GM23338 (cell line): Measurements from ENCODE around the gene MOCOS. TPM values are rescaled to one million over a fixed set of nuclear protein-coding genes. Genes with fewer than 3 reads are reported as not detected.

Source experiments
- ATAC-seq: fragments of 200-7000 bp; cut with Tn5 transposase; 3 replicates; pipeline ENCODE4 v1.9.1; 2020
- DNase-seq: peaks from one replicate; pipeline ENCODE4 v3.0.0-alpha.2; 2015; ENCODE audit warnings: low spot score
- H2AFZ ChIP-seq: fragments of 200-600 bp; sonication (generic); 2 replicates; pipeline ENCODE4 v1.8.0; 2016; ENCODE audit warnings: antibody characterized with exemption, mild to moderate bottlenecking, moderate library complexity
- H3F3A ChIP-seq: fragments of 200-600 bp; sonication (generic); replicated peaks from 2 replicates; pipeline ENCODE4 v1.8.0; 2017; ENCODE audit warnings: antibody characterized with exemption, mixed run types, low read depth
- H3K27ac ChIP-seq: fragments of 200-600 bp; sonication (generic); 2 replicates; pipeline ENCODE4 v1.6.1; 2016; ENCODE audit warnings: low read depth
- H3K27me3 ChIP-seq: fragments of 200-600 bp; sonication (generic); 2 replicates; pipeline ENCODE4 v1.8.0; 2016; ENCODE audit warnings: mild to moderate bottlenecking, mixed run types, moderate library complexity; ENCODE audit not compliant: insufficient read depth
- H3K36me3 ChIP-seq: fragments of 200-600 bp; sonication (generic); 2 replicates; pipeline ENCODE4 v1.8.0; 2016; ENCODE audit warnings: mild to moderate bottlenecking; ENCODE audit not compliant: insufficient read depth
- H3K4me1 ChIP-seq: fragments of 200-600 bp; sonication (generic); 2 replicates; pipeline ENCODE4 v1.8.0; 2016; ENCODE audit warnings: mild to moderate bottlenecking, moderate library complexity; ENCODE audit not compliant: insufficient read depth
- H3K4me2 ChIP-seq: fragments of 200-600 bp; sonication (generic); 2 replicates; pipeline ENCODE4 v1.7.1; 2017; ENCODE audit warnings: mixed run types
- H3K4me3 ChIP-seq: fragments of 200-600 bp; sonication (generic); 2 replicates; pipeline ENCODE4 v1.6.1; 2016; ENCODE audit warnings: mixed run types
- H3K79me2 ChIP-seq: fragments of 200-600 bp; sonication (generic); replicated peaks from 2 replicates; pipeline ENCODE4 v1.8.0; 2017; ENCODE audit warnings: mild to moderate bottlenecking; ENCODE audit not compliant: insufficient read depth
- H3K9me2 ChIP-seq: fragments of 200-600 bp; sonication (generic); 2 replicates; pipeline ENCODE4 v1.8.0; 2017; ENCODE audit not compliant: insufficient read depth
- H4K20me1 ChIP-seq: fragments of 200-600 bp; sonication (generic); replicated peaks from 2 replicates; pipeline ENCODE4 v1.8.0; 2017; ENCODE audit warnings: mild to moderate bottlenecking; ENCODE audit not compliant: insufficient read depth
- H3K27ac Mint-ChIP-seq: 2 replicates; pipeline ENCODE4 v1.8.0; 2020; ENCODE audit warnings: inconsistent platforms, mild to moderate bottlenecking, moderate library complexity, mixed read lengths
- H3K27me3 Mint-ChIP-seq: 3 replicates; pipeline ENCODE4 v1.8.0; 2022; ENCODE audit warnings: low read depth, mild to moderate bottlenecking, moderate library complexity, mixed read lengths, inconsistent platforms; ENCODE audit not compliant: insufficient read depth, poor library complexity
- H3K36me3 Mint-ChIP-seq: 3 replicates; pipeline ENCODE4 v1.8.0; 2021; ENCODE audit warnings: low read depth, mild to moderate bottlenecking, inconsistent platforms, moderate library complexity, mixed read lengths
- H3K4me1 Mint-ChIP-seq: 3 replicates; pipeline ENCODE4 v1.8.0; 2020; ENCODE audit warnings: mild to moderate bottlenecking, inconsistent platforms, mixed read lengths
- H3K4me3 Mint-ChIP-seq: 3 replicates; pipeline ENCODE4 v1.8.0; 2021; ENCODE audit warnings: moderate library complexity, mild to moderate bottlenecking, inconsistent platforms, mixed read lengths
- H3K9me3 Mint-ChIP-seq: 3 replicates; pipeline ENCODE4 v1.8.0; 2020; ENCODE audit warnings: moderate library complexity, mild to moderate bottlenecking, inconsistent platforms, mixed read lengths
- CREB1 ChIP-seq: fragments of 250-450 bp; sonication (Bioruptor Pico); IDR thresholded peaks from 2 replicates; pipeline ENCODE4 v1.5.0; 2020; ENCODE audit warnings: low read depth, mild to moderate bottlenecking, moderate library complexity
- CTCF ChIP-seq, 2 experiments: fragments of 200-600 bp in 1 of 2; sonication (generic) in 1 of 2; conservative IDR thresholded peaks; 2 replicates each; pipeline versions ENCODE4 v1.5.1 to v1.6.1; 2016 to 2017; ENCODE audit warnings: antibody characterized with exemption in 2 of 2, low read depth in 2 of 2, mild to moderate bottlenecking in 2 of 2, moderate library complexity in 1 of 2
- ETS1 ChIP-seq: IDR thresholded peaks from 2 replicates; pipeline ENCODE4 v1.6.1; 2016; ENCODE audit warnings: antibody characterized with exemption
- polyA plus RNA-seq: library from polyadenylated mRNA; unstranded; fragments of >200 nt; fragmentation: Nextera tagmentation; extraction: Ambion mirVana; gene quantifications from 2 replicates; pipeline ENCODE4 v1.2.1, GENCODE V29; 2016
- total RNA-seq: library from RNA; depleted of rRNA; stranded (reverse); fragments of >200 nt; shearing (Covaris generic); gene quantifications from 2 replicates; pipeline ENCODE4 v1.2.3, GENCODE V29; 2014
- TF ChIP-seq, protein P1 (sequence below): fragments of 250-450 bp; sonication (Bioruptor Pico); IDR thresholded peaks from 2 replicates; pipeline ENCODE4 v1.5.0; 2020; ENCODE audit warnings: mild to moderate bottlenecking, moderate library complexity
- TF ChIP-seq, protein P2 (sequence below): IDR thresholded peaks from one replicate; pipeline ENCODE4 v1.6.1; 2018; ENCODE audit warnings: antibody characterized with exemption; ENCODE audit not compliant: unreplicated experiment

Gene MOCOS
- total and polyA plus RNA-seq, 2 experiments from 2014 or later: 3.9 to 7.2 TPM

DNA sequence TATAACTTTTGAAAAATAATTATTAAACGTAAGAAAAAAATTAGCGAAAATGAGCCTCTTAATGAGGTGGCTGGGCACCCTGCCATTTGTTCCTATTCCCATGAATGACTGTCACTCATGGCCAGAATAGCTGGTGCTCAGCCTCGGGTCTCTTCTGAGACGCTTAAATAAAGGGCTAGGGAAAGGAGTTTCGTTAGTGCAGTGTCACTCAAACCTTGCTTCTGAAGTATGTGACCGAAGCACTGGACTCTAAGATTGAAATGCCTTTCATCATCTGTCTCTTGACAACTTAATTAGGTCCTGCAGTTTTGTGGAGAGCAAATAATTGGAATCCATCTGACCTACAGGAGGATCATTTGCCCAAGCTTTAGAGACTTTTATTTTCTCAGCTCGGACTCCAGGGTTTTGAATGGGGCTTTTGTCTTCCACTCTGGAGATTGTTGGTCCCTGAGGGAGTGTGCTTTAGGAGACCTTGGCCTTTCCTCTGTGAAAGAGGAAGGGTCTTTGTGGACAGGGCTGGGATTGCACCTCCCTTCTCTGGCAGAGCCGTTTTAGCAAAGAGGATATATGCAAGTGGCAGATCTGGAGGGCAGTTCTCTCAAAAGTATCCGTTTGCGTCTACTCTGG lies 67.9 kb downstream of the MOCOS start (continued):
- TF ChIP-seq, protein P1, sequence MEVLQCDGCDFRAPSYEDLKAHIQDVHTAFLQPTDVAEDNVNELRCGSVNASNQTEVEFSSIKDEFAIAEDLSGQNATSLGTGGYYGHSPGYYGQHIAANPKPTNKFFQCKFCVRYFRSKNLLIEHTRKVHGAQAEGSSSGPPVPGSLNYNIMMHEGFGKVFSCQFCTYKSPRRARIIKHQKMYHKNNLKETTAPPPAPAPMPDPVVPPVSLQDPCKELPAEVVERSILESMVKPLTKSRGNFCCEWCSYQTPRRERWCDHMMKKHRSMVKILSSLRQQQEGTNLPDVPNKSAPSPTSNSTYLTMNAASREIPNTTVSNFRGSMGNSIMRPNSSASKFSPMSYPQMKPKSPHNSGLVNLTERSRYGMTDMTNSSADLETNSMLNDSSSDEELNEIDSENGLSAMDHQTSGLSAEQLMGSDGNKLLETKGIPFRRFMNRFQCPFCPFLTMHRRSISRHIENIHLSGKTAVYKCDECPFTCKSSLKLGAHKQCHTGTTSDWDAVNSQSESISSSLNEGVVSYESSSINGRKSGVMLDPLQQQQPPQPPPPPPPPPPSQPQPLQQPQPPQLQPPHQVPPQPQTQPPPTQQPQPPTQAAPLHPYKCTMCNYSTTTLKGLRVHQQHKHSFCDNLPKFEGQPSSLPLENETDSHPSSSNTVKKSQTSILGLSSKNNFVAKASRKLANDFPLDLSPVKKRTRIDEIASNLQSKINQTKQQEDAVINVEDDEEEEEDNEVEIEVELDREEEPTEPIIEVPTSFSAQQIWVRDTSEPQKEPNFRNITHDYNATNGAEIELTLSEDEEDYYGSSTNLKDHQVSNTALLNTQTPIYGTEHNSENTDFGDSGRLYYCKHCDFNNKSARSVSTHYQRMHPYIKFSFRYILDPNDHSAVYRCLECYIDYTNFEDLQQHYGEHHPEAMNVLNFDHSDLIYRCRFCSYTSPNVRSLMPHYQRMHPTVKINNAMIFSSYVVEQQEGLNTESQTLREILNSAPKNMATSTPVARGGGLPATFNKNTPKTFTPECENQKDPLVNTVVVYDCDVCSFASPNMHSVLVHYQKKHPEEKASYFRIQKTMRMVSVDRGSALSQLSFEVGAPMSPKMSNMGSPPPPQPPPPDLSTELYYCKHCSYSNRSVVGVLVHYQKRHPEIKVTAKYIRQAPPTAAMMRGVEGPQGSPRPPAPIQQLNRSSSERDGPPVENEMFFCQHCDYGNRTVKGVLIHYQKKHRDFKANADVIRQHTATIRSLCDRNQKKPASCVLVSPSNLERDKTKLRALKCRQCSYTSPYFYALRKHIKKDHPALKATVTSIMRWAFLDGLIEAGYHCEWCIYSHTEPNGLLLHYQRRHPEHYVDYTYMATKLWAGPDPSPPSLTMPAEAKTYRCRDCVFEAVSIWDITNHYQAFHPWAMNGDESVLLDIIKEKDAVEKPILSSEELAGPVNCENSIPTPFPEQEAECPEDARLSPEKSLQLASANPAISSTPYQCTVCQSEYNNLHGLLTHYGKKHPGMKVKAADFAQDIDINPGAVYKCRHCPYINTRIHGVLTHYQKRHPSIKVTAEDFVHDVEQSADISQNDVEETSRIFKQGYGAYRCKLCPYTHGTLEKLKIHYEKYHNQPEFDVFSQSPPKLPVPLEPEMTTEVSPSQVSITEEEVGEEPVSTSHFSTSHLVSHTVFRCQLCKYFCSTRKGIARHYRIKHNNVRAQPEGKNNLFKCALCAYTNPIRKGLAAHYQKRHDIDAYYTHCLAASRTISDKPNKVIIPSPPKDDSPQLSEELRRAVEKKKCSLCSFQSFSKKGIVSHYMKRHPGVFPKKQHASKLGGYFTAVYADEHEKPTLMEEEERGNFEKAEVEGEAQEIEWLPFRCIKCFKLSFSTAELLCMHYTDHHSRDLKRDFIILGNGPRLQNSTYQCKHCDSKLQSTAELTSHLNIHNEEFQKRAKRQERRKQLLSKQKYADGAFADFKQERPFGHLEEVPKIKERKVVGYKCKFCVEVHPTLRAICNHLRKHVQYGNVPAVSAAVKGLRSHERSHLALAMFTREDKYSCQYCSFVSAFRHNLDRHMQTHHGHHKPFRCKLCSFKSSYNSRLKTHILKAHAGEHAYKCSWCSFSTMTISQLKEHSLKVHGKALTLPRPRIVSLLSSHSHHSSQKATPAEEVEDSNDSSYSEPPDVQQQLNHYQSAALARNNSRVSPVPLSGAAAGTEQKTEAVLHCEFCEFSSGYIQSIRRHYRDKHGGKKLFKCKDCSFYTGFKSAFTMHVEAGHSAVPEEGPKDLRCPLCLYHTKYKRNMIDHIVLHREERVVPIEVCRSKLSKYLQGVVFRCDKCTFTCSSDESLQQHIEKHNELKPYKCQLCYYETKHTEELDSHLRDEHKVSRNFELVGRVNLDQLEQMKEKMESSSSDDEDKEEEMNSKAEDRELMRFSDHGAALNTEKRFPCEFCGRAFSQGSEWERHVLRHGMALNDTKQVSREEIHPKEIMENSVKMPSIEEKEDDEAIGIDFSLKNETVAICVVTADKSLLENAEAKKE: no peak
- no peak for TF ChIP-seq ETS1
- TF ChIP-seq CREB1 (CRISPR knock-in tag): no peak
- TF ChIP-seq CTCF (conservative IDR thresholded peaks at IDR 0.05; ENCODE audit: low read depth in 2 of 2): no peak

GRCh38 chr18:36256094-36256493 lies 68.8 kb downstream of the MOCOS start:
- H3K27ac Mint-ChIP-seq: no peak overlapping the region
- H3K36me3 Mint-ChIP-seq: peaks cover 13% of the 10 kb centered on the region
- Histone ChIP-seq H2AFZ (no peak overlapping the region), H3F3A (no peaks in the 10 kb centered on the region), H3K4me1 (no peaks in the 10 kb centered on the region), H3K4me2 (no peak overlapping the region), H3K4me3 (no peak overlapping the region), H3K27ac (no peak overlapping the region), H3K79me2 (no peaks in the 10 kb centered on the region), H3K27me3 (no peaks in the 10 kb centered on the region), H3K36me3 (no peaks in the 10 kb centered on the region), H3K9me2 (no peaks in the 10 kb centered on the region), H4K20me1 (0 out of 2 replicates have a peak, but pooled peaks cover 3% of the 10 kb centered on the region)
- H3K4me3 Mint-ChIP-seq: no peak overlapping the region
- H3K27me3 Mint-ChIP-seq: peaks cover 5% of the 10 kb centered on the region
- no peak for DNase-seq
- TF ChIP-seq, protein P2, sequence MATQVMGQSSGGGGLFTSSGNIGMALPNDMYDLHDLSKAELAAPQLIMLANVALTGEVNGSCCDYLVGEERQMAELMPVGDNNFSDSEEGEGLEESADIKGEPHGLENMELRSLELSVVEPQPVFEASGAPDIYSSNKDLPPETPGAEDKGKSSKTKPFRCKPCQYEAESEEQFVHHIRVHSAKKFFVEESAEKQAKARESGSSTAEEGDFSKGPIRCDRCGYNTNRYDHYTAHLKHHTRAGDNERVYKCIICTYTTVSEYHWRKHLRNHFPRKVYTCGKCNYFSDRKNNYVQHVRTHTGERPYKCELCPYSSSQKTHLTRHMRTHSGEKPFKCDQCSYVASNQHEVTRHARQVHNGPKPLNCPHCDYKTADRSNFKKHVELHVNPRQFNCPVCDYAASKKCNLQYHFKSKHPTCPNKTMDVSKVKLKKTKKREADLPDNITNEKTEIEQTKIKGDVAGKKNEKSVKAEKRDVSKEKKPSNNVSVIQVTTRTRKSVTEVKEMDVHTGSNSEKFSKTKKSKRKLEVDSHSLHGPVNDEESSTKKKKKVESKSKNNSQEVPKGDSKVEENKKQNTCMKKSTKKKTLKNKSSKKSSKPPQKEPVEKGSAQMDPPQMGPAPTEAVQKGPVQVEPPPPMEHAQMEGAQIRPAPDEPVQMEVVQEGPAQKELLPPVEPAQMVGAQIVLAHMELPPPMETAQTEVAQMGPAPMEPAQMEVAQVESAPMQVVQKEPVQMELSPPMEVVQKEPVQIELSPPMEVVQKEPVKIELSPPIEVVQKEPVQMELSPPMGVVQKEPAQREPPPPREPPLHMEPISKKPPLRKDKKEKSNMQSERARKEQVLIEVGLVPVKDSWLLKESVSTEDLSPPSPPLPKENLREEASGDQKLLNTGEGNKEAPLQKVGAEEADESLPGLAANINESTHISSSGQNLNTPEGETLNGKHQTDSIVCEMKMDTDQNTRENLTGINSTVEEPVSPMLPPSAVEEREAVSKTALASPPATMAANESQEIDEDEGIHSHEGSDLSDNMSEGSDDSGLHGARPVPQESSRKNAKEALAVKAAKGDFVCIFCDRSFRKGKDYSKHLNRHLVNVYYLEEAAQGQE: no peak
- no peaks in the 10 kb centered on the region for H3K4me1 Mint-ChIP-seq
- ATAC-seq: no peak
- H3K9me3 Mint-ChIP-seq: no peaks in the 10 kb centered on the region
